H1 (cell line): ENCODE data around the gene MUC5B.

Experiments used
- CEBPB ChIP-seq: IDR thresholded peaks from 2 replicates; pipeline ENCODE4 v1.6.1; 2012; ENCODE audit warnings: low read depth, low read length
- E2F6 ChIP-seq: IDR thresholded peaks from 2 replicates; pipeline ENCODE4 v1.6.1; 2012; ENCODE audit warnings: inconsistent platforms
- EGR1 ChIP-seq: IDR thresholded peaks from 2 replicates; pipeline ENCODE4 v1.6.1; 2011; ENCODE audit warnings: low read depth, low read length, borderline replicate concordance
- EZH2 ChIP-seq: fragments of 200-600 bp; sonication (generic); IDR thresholded peaks from 2 replicates; pipeline ENCODE4 v1.7.1; 2012; ENCODE audit warnings: low read depth, mild to moderate bottlenecking, moderate library complexity, low read length, inconsistent platforms; ENCODE audit not compliant: severe bottlenecking
- JUN ChIP-seq: IDR thresholded peaks from 2 replicates; pipeline ENCODE4 v1.6.1; 2011; ENCODE audit warnings: low read depth, mild to moderate bottlenecking, improper control_type of control experiment, low read length
- KDM5A ChIP-seq: fragments of 200-600 bp; IDR thresholded peaks from 2 replicates; pipeline ENCODE4 v1.7.1; 2012; ENCODE audit warnings: mild to moderate bottlenecking, low read length, inconsistent platforms, mixed read lengths
- POLR2A ChIP-seq, 2 experiments: IDR thresholded peaks; 1 replicate in 1 of 2; 2 replicates in 1 of 2; pipeline ENCODE4 v1.6.1; 2011; ENCODE audit warnings: low read depth in 2 of 2, low read length in 2 of 2, mild to moderate bottlenecking in 2 of 2; ENCODE audit errors: control extremely low read depth in 1 of 2
- POLR2AphosphoS5 ChIP-seq: IDR thresholded peaks from 2 replicates; pipeline ENCODE4 v1.6.1; 2011; ENCODE audit warnings: low read depth, low read length
- RFX5 ChIP-seq: IDR thresholded peaks from 2 replicates; pipeline ENCODE4 v1.6.1; 2011; ENCODE audit warnings: low read depth, low read length, improper control_type of control experiment, borderline replicate concordance
- RXRA ChIP-seq: IDR thresholded peaks from 2 replicates; pipeline ENCODE4 v1.6.1; 2011; ENCODE audit warnings: low read depth, mild to moderate bottlenecking, low read length, moderate library complexity; ENCODE audit not compliant: insufficient read depth
- ZNF274 ChIP-seq: IDR thresholded peaks from 2 replicates; pipeline ENCODE4 v1.7.0; 2012; ENCODE audit warnings: low read length, borderline replicate concordance; ENCODE audit errors: extremely low read depth
- TF ChIP-seq, protein P1 (sequence below), 3 experiments: IDR thresholded peaks; 1 replicate in 2 of 3; 2 replicates in 1 of 3; pipeline versions ENCODE4 v1.5.1 to v1.6.1; 2011; ENCODE audit warnings: low read length in 3 of 3, mild to moderate bottlenecking in 3 of 3, inconsistent platforms in 2 of 3, low read depth in 1 of 3, moderate library complexity in 1 of 3; ENCODE audit not compliant: insufficient read depth in 1 of 3; ENCODE audit errors: control extremely low read depth in 1 of 3
- TF ChIP-seq, protein P2 (sequence below): IDR thresholded peaks from 2 replicates; pipeline ENCODE4 v1.6.1; 2012; ENCODE audit warnings: low read length, inconsistent platforms

- TF ChIP-seq, protein P1, sequence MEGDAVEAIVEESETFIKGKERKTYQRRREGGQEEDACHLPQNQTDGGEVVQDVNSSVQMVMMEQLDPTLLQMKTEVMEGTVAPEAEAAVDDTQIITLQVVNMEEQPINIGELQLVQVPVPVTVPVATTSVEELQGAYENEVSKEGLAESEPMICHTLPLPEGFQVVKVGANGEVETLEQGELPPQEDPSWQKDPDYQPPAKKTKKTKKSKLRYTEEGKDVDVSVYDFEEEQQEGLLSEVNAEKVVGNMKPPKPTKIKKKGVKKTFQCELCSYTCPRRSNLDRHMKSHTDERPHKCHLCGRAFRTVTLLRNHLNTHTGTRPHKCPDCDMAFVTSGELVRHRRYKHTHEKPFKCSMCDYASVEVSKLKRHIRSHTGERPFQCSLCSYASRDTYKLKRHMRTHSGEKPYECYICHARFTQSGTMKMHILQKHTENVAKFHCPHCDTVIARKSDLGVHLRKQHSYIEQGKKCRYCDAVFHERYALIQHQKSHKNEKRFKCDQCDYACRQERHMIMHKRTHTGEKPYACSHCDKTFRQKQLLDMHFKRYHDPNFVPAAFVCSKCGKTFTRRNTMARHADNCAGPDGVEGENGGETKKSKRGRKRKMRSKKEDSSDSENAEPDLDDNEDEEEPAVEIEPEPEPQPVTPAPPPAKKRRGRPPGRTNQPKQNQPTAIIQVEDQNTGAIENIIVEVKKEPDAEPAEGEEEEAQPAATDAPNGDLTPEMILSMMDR (IDR thresholded peaks at IDR 0.05; ENCODE audit: control extremely low read depth in 1 of 3, insufficient read depth in 1 of 3, low read depth in 1 of 3, low read length in 3 of 3), result peak; percentile 55 to 81 (median 79)
- no peak for TF ChIP-seq E2F6
- no peak for TF ChIP-seq EZH2
- TF ChIP-seq POLR2AphosphoS5, result no peak
- TF ChIP-seq, protein P2, sequence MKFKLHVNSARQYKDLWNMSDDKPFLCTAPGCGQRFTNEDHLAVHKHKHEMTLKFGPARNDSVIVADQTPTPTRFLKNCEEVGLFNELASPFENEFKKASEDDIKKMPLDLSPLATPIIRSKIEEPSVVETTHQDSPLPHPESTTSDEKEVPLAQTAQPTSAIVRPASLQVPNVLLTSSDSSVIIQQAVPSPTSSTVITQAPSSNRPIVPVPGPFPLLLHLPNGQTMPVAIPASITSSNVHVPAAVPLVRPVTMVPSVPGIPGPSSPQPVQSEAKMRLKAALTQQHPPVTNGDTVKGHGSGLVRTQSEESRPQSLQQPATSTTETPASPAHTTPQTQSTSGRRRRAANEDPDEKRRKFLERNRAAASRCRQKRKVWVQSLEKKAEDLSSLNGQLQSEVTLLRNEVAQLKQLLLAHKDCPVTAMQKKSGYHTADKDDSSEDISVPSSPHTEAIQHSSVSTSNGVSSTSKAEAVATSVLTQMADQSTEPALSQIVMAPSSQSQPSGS, result no peak
- no peak for TF ChIP-seq EGR1
- no peak for TF ChIP-seq KDM5A
- no peak for TF ChIP-seq POLR2A (IDR thresholded peaks at IDR 0.05; ENCODE audit: control extremely low read depth in 1 of 2, low read depth in 2 of 2, low read length in 2 of 2)
- no peak for TF ChIP-seq RFX5
- no peak for TF ChIP-seq RXRA
- no peak for TF ChIP-seq CEBPB
- no peak for TF ChIP-seq ZNF274
- TF ChIP-seq JUN, result no peak
Measured at GRCh38 chr11:1303126-1303821, 80.4 kb downstream of the MUC5B start.
